ENCODE measurements around the gene STAB2.
"Not testable (repeated sequence)": the region's sequence is repeated elsewhere in the genome, so short reads cannot be mapped to it uniquely, and the experiment has no call there.

STAB2 gene

GRCh38 chr12:103589517-103589916, 2.4 kb downstream of the STAB2 start:
- DNase-seq: no peak

DNA sequence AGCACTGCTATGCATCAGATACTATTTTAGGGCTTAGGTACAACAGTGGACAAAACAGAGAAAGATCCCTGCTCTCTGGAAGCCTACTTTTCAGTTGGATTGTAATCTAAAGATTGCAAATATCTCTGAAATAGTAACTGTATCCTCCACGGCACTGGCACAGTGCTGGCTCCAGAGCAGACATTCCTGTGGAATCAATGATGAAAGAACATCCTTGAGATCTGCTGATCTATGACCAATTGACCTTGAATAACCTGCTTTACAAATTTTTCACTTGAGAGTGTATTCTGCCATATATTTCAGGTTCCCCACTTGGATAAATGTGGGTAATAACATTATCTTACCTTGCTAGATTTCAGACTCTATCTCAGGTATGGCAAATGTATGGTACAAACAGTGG, 3.2 kb downstream of the STAB2 start:
- DNase-seq: no peak

GRCh38 chr12:103596981-103597380, 9.9 kb downstream of the STAB2 start:
- DNase-seq: no peak

- DNase-seq: no peak
These were observed 12.2 kb downstream of the STAB2 start for GRCh38 chr12:103599274-103599673.

- no peak for DNase-seq
These were observed 14.1 kb downstream of the STAB2 start for GRCh38 chr12:103600967-103601728.

DNA sequence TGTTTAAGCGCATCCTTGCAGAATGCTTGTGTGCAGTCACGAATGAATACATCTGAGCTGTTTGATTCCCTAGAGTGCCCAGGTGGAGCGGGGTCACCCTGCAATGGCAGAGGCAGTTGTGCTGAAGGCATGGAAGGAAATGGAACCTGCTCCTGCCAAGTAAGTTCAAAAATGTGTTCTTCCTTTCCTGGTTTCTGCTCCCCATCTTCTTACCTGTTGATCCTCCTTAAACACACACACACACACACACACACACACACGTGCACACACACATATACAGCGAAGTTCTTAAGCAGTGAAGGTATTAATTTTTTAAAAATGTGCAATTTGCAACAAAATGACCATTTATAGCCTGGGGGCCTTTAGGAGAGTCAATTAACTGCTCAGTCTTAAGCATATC, 33.3 kb downstream of the STAB2 start:
- DNase-seq: no peak

GRCh38 chr12:103623716-103624115, 36.6 kb downstream of the STAB2 start:
- DNase-seq: no peak

DNA sequence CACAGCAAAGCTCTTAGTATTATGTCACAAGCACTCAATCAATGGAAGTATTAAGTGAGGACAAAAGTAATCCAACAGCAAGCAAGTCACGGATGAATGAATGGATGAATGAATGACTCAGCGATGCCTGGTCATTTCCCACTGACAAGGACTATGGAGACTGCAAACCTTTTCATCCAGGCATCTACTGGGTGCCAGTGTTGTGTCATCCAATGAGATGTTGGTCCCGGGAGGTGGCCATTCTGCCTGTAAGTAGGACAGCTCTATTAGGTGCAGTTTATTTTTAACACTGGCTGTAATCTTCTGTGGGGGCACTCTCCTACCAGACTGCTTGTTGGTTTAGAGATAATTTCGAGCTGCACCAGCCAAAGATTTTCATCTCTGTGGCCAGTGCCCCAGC, 39.4 kb downstream of the STAB2 start:
- DNase-seq: peak in 1 of 2 donors; percentile 4

- DNase-seq: no peak
These were observed 40.2 kb downstream of the STAB2 start for GRCh38 chr12:103627189-103627855.

DNA sequence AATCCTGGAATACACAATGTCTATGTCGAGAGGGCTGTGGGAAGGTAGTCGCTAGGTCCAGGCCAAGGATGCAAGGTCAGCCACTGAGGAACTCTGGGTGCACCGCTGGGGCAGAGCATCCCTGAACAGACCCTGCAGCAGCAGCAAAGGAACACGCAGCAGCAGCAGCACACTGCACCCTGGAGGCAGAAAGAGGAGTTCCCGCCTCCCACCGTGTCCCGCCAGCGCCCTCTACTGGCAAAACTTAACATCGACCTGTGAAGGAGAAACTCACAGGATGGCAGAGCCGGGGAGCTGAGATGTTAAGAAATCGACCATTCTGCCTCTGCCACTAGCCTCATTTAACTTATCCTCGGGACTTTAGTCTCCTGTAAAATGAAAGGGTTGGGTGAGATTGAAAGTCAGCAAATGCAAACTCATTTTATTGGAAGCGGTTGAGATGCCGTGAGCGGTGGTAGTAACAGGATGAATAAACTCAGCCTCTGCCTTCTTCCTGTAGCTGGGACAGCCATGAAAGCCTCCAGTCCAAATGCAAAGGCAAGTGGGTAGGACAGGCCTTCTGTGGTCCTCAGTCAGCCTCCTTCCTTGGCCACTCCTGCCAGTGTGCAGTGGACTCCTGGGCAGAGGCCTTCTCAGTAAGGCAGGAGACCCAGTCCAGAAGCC, 45.6 kb downstream of the STAB2 start:
- DNase-seq: peak; percentile 33 to 72

DNA sequence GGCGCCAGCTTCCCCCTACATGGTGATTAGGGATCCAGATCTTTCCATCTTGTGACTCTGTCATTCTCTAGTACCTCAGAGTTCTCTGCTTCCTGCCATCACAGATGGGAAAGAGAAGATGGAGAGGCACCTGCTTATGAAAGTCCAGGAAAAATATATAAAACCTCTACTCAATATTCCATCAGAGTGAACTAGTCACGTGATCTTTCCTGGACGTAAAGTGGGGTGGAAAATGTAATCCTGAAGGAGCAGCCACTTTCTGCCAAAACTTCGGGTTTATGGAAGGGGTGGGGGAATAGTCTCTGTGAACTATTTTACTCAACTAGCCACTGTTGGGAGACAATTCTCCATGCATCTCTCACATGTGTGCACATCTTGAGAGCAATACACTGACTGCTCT, 47.7 kb downstream of the STAB2 start:
- no peak for DNase-seq

GRCh38 chr12:103635419-103635818, 48.3 kb downstream of the STAB2 start:
- DNase-seq: no peak

- DNase-seq: no peak
These were observed 49.9 kb downstream of the STAB2 start for GRCh38 chr12:103637021-103637420.

GRCh38 chr12:103637429-103637828, 50.4 kb downstream of the STAB2 start:
- no peak for DNase-seq

- DNase-seq: no peak
These were observed 52.9 kb downstream of the STAB2 start for GRCh38 chr12:103639983-103640382.

DNA sequence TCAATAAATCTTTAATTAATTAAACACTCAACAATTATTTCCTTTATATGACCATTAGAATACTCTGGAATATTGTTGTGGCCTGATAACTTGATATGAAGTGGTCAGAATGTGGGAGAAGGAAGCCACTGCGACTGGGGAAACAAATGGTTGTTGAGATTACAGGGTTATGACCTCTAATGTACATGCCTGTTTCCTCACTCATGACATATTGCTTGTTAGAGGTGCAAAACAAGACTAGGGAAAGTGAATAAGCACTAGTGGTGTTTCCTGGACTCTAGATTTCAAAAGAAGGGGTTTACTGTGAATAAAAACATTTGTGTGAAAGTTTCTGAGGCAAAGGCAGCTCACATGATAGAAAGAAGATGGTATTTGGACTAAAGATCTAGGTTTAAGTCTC, 53.3 kb downstream of the STAB2 start:
- no peak for DNase-seq

DNA sequence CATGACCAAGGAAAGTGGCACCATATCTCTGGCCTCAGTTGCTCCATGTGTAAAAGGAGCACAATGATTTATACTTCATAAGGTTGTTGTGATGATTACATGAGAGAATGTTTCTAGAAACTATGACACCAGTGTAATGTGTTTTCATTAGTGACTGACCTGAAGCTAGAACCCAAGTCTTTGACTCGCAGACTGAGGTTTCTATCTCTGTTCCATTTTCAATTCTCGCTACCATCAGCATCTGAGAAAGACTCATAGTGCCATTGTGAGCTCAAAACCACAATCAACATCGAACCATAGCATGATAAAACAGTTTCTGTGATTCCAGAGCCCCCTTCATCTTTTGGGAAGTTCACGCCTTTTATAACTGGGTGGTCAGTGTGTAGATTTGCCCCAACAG, 53.8 kb downstream of the STAB2 start:
- DNase-seq: no peak

DNA sequence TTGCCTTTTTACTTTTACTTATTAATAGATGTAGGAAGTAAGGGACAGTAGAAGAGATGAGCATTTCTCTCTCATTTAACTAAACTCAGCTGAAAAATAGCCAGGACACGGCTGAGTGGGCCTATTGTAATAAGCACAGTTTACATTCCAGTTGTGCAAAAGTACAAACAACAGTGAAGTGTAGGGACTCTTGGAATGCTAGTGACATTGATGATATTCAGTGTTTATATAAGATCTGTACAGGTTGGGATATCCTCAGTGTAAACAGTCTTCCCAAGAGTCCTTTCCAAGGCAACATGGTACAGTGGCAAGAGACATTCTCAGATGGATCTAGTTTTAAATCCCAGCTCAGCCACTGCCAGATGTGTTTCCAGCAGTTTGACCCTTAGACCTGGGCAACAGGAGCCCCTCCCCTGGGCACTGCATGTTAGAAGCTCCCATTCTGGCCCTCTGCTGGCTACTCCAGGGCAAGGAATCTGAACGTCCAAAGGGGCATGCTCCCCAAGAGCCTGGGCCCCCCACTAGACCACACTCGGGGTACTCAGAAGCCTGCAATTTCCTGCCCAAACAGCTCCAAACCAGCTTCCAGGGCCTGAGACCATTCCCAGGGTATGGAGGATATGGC, 55.3 kb downstream of the STAB2 start:
- DNase-seq: no peak

GRCh38 chr12:103645202-103645601, 58.1 kb downstream of the STAB2 start:
- no peak for DNase-seq

DNA sequence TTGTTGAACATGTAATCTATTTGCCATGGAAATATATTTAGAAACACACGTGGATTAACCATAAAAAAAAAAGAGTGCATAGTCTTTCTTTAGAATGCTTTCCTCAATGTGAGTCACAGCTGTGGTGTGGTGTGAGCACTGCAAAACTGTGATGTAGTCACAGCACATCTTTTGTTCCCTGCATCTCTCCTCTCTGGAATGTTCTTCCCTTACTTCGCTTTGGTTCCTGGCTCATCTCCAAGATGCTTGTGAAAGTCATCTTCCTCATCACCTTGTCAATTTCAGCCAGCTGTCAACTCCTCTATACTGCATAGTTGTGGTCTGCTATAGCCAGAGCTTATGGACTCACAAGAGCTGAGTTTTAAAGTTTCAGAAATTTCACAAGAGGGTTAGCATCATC, 60.2 kb downstream of the STAB2 start:
- DNase-seq: no peak

GRCh38 chr12:103652808-103653207, 65.7 kb downstream of the STAB2 start:
- DNase-seq: no peak

GRCh38 chr12:103653568-103654173, 66.6 kb downstream of the STAB2 start:
- DNase-seq: not testable (repeated sequence)

DNA sequence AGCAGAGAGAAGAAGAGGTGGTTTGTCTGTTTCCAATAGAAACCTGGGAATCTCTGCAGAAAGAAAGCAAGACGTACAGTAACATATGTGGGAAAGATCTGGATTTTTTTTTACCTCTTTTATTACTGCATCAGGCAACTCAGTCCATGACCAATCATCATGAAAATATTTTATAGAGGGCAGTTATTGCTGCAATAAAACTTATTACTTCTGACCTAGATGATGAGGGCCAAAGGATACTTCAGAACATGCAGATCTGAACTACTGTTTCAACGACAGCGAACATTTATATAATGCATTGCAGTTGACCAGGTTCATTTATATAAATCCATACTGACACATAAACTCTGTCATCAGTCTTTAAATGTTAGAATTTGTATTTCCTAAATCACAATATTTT, 67.7 kb downstream of the STAB2 start:
- DNase-seq: no peak
